Adrenal gland (tissue), 5 donors: ENCODE results near the gene STON2.

ENCODE experiments used
- CTCF ChIP-seq, 6 experiments: fragments of 450-650 bp in 4 of 6; fragments of 200-600 bp in 2 of 6; sonication (generic) in 1 of 6; IDR thresholded peaks; 1 replicate in 5 of 6; 2 replicates in 1 of 6; pipeline versions ENCODE4 v1.5.1 to v1.8.0; 2016 to 2021; ENCODE audit warnings: antibody characterized with exemption in 6 of 6, mild to moderate bottlenecking in 2 of 6, moderate library complexity in 1 of 6
- POLR2A ChIP-seq, 2 donors: fragments of 450-650 bp; IDR thresholded peaks; one replicate each; pipeline ENCODE4 v1.6.1; 2017; ENCODE audit warnings: antibody characterized with exemption in 2 of 2, mild to moderate bottlenecking in 2 of 2, moderate library complexity in 1 of 2
- donor health status: DM: no; HTN: no; CAD: no.

DNA sequence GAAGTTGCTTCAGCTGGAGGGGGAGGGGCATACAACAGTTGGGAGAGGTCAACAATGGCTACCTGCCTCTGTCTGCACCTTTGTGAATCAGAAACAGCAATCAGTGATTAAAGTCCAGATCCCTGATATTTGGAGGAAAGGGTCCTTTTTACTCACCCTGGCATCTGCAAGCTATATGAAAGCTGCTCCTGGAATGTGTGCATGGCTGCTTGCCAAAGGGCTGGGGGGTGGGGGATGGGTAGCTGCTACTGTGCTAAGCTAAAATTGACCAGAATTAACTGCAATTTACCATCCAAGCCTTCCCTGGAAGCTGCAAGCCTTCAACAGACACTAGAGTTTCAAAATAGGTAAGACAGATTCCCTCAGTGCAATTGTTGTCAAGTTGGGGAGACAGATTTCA is 165.8 kb downstream of the STON2 start:
- TF ChIP-seq CTCF (IDR thresholded peaks at IDR 0.05) (no peak), POLR2A (IDR thresholded peaks at IDR 0.05) (no peak)
